Endothelial cell of umbilical vein (primary cell): ENCODE measurements around the gene ST8SIA1. TPM values are rescaled to one million over a fixed set of nuclear protein-coding genes. Genes with fewer than 3 reads are reported as not detected.

Experiments used
- BruUV-seq: library from RNA; stranded (reverse); fragments of 400-500 nt; replicated peaks from 2 replicates; lab custom pipeline; 2021; lab: Mats Ljungman, UMichigan
- CTCF ChIA-PET: fragments of 300-600, 350-600 bp; sonication (Branson Sonifier 250); formaldehyde crosslinking; loops from one replicate; lab custom pipeline; 2021; ENCODE audit warnings: antibody characterized with exemption, inconsistent platforms; lab: Charles Lee
- POLR2A ChIA-PET: fragments of 300-600, 350-600 bp; sonication (Branson Sonifier 250); formaldehyde crosslinking; loops from one replicate; lab custom pipeline; 2021; ENCODE audit warnings: antibody characterized with exemption, inconsistent platforms; lab: Charles Lee
- DNase-seq: peaks from one replicate; pipeline ENCODE4 v3.0.0-alpha.2; 2011; ENCODE audit warnings: low read depth, low spot score
- FAIRE-seq: peaks from 2 replicates; lab custom pipeline; 2011; peaks lifted over from hg19 to GRCh38; lab: Jason Lieb, UNC
- H2AFZ ChIP-seq: 2 replicates; pipeline ENCODE4 v1.6.0; 2012; ENCODE audit warnings: low read depth, low read length, control low read depth, inconsistent platforms
- H3K27ac ChIP-seq: 2 replicates; pipeline ENCODE4 v1.5.1; 2011; ENCODE audit warnings: low read depth, mild to moderate bottlenecking, control low read depth, low read length, moderate library complexity; ENCODE audit not compliant: insufficient read depth
- H3K27me3 ChIP-seq, 2 experiments: 2 replicates each; pipeline versions ENCODE4 v1.6.0 to v1.6.1; 2011; ENCODE audit warnings: low read length in 2 of 2, mixed read lengths in 1 of 2; ENCODE audit not compliant: control insufficient read depth in 2 of 2, insufficient read depth in 2 of 2
- H3K36me3 ChIP-seq, 2 experiments: 2 replicates in 1 of 2; 3 replicates in 1 of 2; pipeline ENCODE4 v1.5.1; 2011; ENCODE audit warnings: low read length in 2 of 2, mild to moderate bottlenecking in 1 of 2, moderate library complexity in 1 of 2; ENCODE audit not compliant: control insufficient read depth in 2 of 2, insufficient read depth in 2 of 2; ENCODE audit errors: extremely low read depth in 1 of 2
- H3K4me1 ChIP-seq: 3 replicates; pipeline ENCODE4 v1.5.1; 2011; ENCODE audit warnings: mild to moderate bottlenecking, low read length; ENCODE audit not compliant: control insufficient read depth, insufficient read depth; ENCODE audit errors: extremely low read depth
- H3K4me2 ChIP-seq: 2 replicates; pipeline ENCODE4 v1.6.1; 2011; ENCODE audit warnings: low read length, control low read depth, mixed read lengths; ENCODE audit not compliant: insufficient read depth
- H3K4me3 ChIP-seq, 3 experiments: fragments of 200-600 bp in 1 of 3; sonication (generic), shearing (Covaris generic) in 1 of 3; replicated peaks in 1 of 3; 2 replicates each; pipeline ENCODE4 v1.5.1; 2011 to 2016; ENCODE audit warnings: control low read depth in 3 of 3, low read length in 3 of 3, mild to moderate bottlenecking in 2 of 3, inconsistent platforms in 1 of 3, low read depth in 1 of 3, moderate library complexity in 1 of 3; ENCODE audit not compliant: insufficient read depth in 1 of 3
- H3K79me2 ChIP-seq: 2 replicates; pipeline ENCODE4 v1.6.0; 2012; ENCODE audit warnings: low read length, inconsistent platforms; ENCODE audit not compliant: control insufficient read depth, insufficient read depth
- H3K9ac ChIP-seq: replicated peaks from 2 replicates; pipeline ENCODE3; 2011; ENCODE audit warnings: low read length, control low read depth; ENCODE audit not compliant: insufficient read depth; ENCODE audit errors: extremely low read depth
- H3K9me1 ChIP-seq: replicated peaks from 3 replicates; pipeline ENCODE4 v1.6.0; 2011; ENCODE audit warnings: mild to moderate bottlenecking, low read length; ENCODE audit not compliant: control insufficient read depth, insufficient read depth; ENCODE audit errors: extremely low read depth
- H3K9me3 ChIP-seq: replicated peaks from 2 replicates; pipeline ENCODE4 v1.5.1; 2012; ENCODE audit warnings: low read length, inconsistent platforms; ENCODE audit not compliant: control insufficient read depth, insufficient read depth
- H4K20me1 ChIP-seq: replicated peaks from 2 replicates; pipeline ENCODE3; 2011; ENCODE audit warnings: mild to moderate bottlenecking, low read length; ENCODE audit not compliant: control insufficient read depth, insufficient read depth; ENCODE audit errors: extremely low read depth
- CTCF ChIP-seq, 2 donors: IDR thresholded peaks; 1 replicate in 1 of 2; 2 replicates in 1 of 2; pipeline ENCODE4 v1.5.1; 2011; ENCODE audit warnings: low read length in 2 of 2, mild to moderate bottlenecking in 2 of 2, moderate library complexity in 2 of 2, control low read depth in 1 of 2, inconsistent platforms in 1 of 2, low read depth in 1 of 2; ENCODE audit not compliant: insufficient read depth in 1 of 2; ENCODE audit errors: extremely low read depth in 1 of 2
- JUN ChIP-seq: IDR thresholded peaks from 2 replicates; pipeline ENCODE4 v1.6.1; 2011; ENCODE audit warnings: borderline replicate concordance, low read depth; ENCODE audit not compliant: insufficient read length, insufficient read depth
- POLR2A ChIP-seq: IDR thresholded peaks from 2 replicates; pipeline ENCODE4 v1.6.1; 2012; ENCODE audit warnings: low read depth, mild to moderate bottlenecking, control low read depth, low read length
- dilution Hi-C: fragments of 300-500 bp; cut with MboI; formaldehyde crosslinking; loops from one replicate; pipeline ENCODE4 v1.15.0; 2019; ENCODE audit warnings: low sequenced_read_pairs; ENCODE audit not compliant: extremely low pct_ligation_motif_present
- intact Hi-C: fragments of 100-400 bp; cut with micrococcal nuclease; formaldehyde crosslinking; loops from one replicate; pipeline ENCODE4 v1.10.0; 2022
- polyA plus RNA-seq, 4 experiments: library from polyadenylated mRNA; depleted of rRNA in 3 of 4; stranded (reverse) in 3 of 4; unstranded in 1 of 4; fragments of >200 nt; gene quantifications; 2 replicates each; pipeline versions ENCODE4 v1.2.1 to v1.2.3, GENCODE V29; 2011 to 2012; ENCODE audit warnings: missing spikeins in 1 of 4
- total RNA-seq: library from RNA; stranded (reverse); gene quantifications from 2 replicates; pipeline ENCODE4 v1.2.3, GENCODE V29; 2021

The ST8SIA1 gene
- total and polyA plus RNA-seq, 2 donors (not counting 3 experiments of a cell fraction or from before 2014, with no cell fraction given): not detected

- TF ChIP-seq CTCF (IDR thresholded peaks at IDR 0.05; ENCODE audit: extremely low read depth in 1 of 2, insufficient read depth in 1 of 2, low read depth in 1 of 2, low read length in 2 of 2): peak in 1 of 2 donors; percentile 3
- no peak for TF ChIP-seq POLR2A
- no peak for TF ChIP-seq JUN
- H3K4me1 ChIP-seq: no peaks in the 10 kb centered on the region
- H3K79me2 ChIP-seq: no peaks in the 10 kb centered on the region
- ChIA-PET POLR2A (no interaction called here), CTCF (interaction anchor here (1.0 to 3.3 kb wide), 6 partner anchors 11 to 211 kb away, joined by 3 to 20 read pairs (median 3); no protein-coding TSS in a partner anchor)
- peak; percentile 4 for DNase-seq
- H3K9ac ChIP-seq: no peak overlapping the region
- no peaks in the 10 kb centered on the region for H3K36me3 ChIP-seq
- peaks cover 3% of the 10 kb centered on the region in 2 experiments for H3K27me3 ChIP-seq
- H3K9me3 ChIP-seq: no peaks in the 10 kb centered on the region
- no peak overlapping the region for H2AFZ ChIP-seq
- H4K20me1 ChIP-seq: no peaks in the 10 kb centered on the region
- no peaks in the 10 kb centered on the region for H3K9me1 ChIP-seq
- BruUV-seq: no TSS peak
- H3K4me2 ChIP-seq: no peak overlapping the region
- no peak overlapping the region for H3K4me3 ChIP-seq
- intact Hi-C loops (no loop called here), dilution Hi-C loops (no loop called here)
- FAIRE-seq: no peak
- no peak overlapping the region for H3K27ac ChIP-seq
Measured at GRCh38 chr12:22231836-22232235, 102.7 kb downstream of the ST8SIA1 start.

- Histone ChIP-seq H3K4me1 (no peaks in the 10 kb centered on the region), H2AFZ (no peak overlapping the region), H3K27ac (no peak overlapping the region), H3K4me3 (no peak overlapping the region), H3K79me2 (no peaks in the 10 kb centered on the region), H3K9me1 (no peaks in the 10 kb centered on the region), H3K9ac (no peak overlapping the region), H4K20me1 (no peaks in the 10 kb centered on the region), H3K27me3 (peaks cover 3% of the 10 kb centered on the region in 2 experiments), H3K4me2 (no peak overlapping the region), H3K36me3 (no peaks in the 10 kb centered on the region), H3K9me3 (no peaks in the 10 kb centered on the region)
- CTCF ChIA-PET: interaction anchor here (1.0 to 3.3 kb wide), 6 partner anchors 12 to 212 kb away, joined by 3 to 20 read pairs (median 3); no protein-coding TSS in a partner anchor
- FAIRE-seq (no peak), DNase-seq (no peak)
- BruUV-seq: no TSS peak
- intact Hi-C loops: no loop called here
- TF ChIP-seq POLR2A: no peak
- dilution Hi-C loops: no loop called here
- POLR2A ChIA-PET: no interaction called here
Measured at GRCh38 chr12:22231078-22231477, 103.4 kb downstream of the ST8SIA1 start.
